Vagina (tissue), 2 donors: ENCODE measurements around the gene PARP11. TPM values are rescaled to one million over a fixed set of nuclear protein-coding genes. Genes with fewer than 3 reads are reported as not detected.
A peak's percentile ranks its signal among the peaks of the same experiment; 100 is the strongest.

Source experiments
- DNase-seq, 2 donors: peaks; one replicate each; pipeline ENCODE4 v3.0.0-alpha.2; 2017; ENCODE audit errors: extremely low spot score in 2 of 2
- H3K27ac ChIP-seq: fragments of 200-600 bp; sonication (generic); one replicate; pipeline ENCODE4 v1.5.1; 2019
- H3K27me3 ChIP-seq: fragments of 200-600 bp; sonication (generic); one replicate; pipeline ENCODE4 v1.5.1; 2019
- H3K36me3 ChIP-seq, 2 donors: fragments of 200-600 bp; sonication (generic); one replicate each; pipeline ENCODE4 v1.5.1; 2017 to 2019
- H3K4me1 ChIP-seq: fragments of 200-600 bp; sonication (generic); one replicate; pipeline ENCODE4 v1.5.1; 2019
- H3K4me3 ChIP-seq, 2 donors: fragments of 200-600 bp; sonication (generic); 1 replicate in 1 of 2; 2 replicates in 1 of 2; pipeline ENCODE4 v1.5.1; 2016 to 2019
- H3K9me3 ChIP-seq: fragments of 200-600 bp; sonication (generic); one replicate; pipeline ENCODE4 v1.5.1; 2019
- CTCF ChIP-seq, 3 experiments: fragments of 450-650 bp in 2 of 3; fragments of 200-600 bp in 1 of 3; sonication (generic) in 1 of 3; IDR thresholded peaks; one replicate each; pipeline ENCODE4 v1.5.1; 2017 to 2019; ENCODE audit warnings: antibody characterized with exemption in 3 of 3, mild to moderate bottlenecking in 2 of 3, moderate library complexity in 2 of 3
- POLR2A ChIP-seq, 2 donors: fragments of 450-650 bp; IDR thresholded peaks; one replicate each; pipeline ENCODE4 v1.6.1; 2017; ENCODE audit warnings: antibody characterized with exemption in 2 of 2, mild to moderate bottlenecking in 2 of 2, moderate library complexity in 2 of 2
- POLR2AphosphoS5 ChIP-seq, 2 donors: sonication (generic); formaldehyde crosslinking; IDR thresholded peaks; one replicate each; pipeline ENCODE4 v1.9.0; 2017; ENCODE audit warnings: antibody characterized with exemption in 2 of 2, mild to moderate bottlenecking in 2 of 2, low read depth in 1 of 2; ENCODE audit not compliant: insufficient read depth in 1 of 2
- intact Hi-C: fragments of 100-400 bp; cut with DNase I; formaldehyde crosslinking; loops from one replicate; pipeline ENCODE4 v1.15.1; 2023
- total RNA-seq: library from RNA; depleted of rRNA; stranded (reverse); fragments of >200 nt; gene quantifications from one replicate; pipeline ENCODE4 v1.2.3, GENCODE V29; 2016

PARP11 gene
- total RNA-seq, 1 donor from 2014 or later: 2.7 TPM

GRCh38 chr12:3789838-3790237 is 83.4 kb downstream of the PARP11 start:
- H3K4me1 ChIP-seq: no peaks in the 10 kb centered on the region
- no peaks in the 10 kb centered on the region for H3K9me3 ChIP-seq
- H3K36me3 ChIP-seq: no peaks in the 10 kb centered on the region
- no peak for DNase-seq
- H3K4me3 ChIP-seq: no peak overlapping the region
- no peaks in the 10 kb centered on the region for H3K27me3 ChIP-seq
- TF ChIP-seq POLR2AphosphoS5 (IDR thresholded peaks at IDR 0.05; ENCODE audit: insufficient read depth in 1 of 2, low read depth in 1 of 2) (no peak), CTCF (IDR thresholded peaks at IDR 0.05) (no peak), POLR2A (IDR thresholded peaks at IDR 0.05) (no peak)
- H3K27ac ChIP-seq: no peak overlapping the region
- intact Hi-C loops: no loop called here

- intact Hi-C loops: no loop called here
- DNase-seq: no peak
- H3K27me3 ChIP-seq: no peaks in the 10 kb centered on the region
- H3K9me3 ChIP-seq: no peaks in the 10 kb centered on the region
- H3K4me1 ChIP-seq: no peaks in the 10 kb centered on the region
- H3K36me3 ChIP-seq: no peaks in the 10 kb centered on the region
- H3K4me3 ChIP-seq: no peak overlapping the region
- H3K27ac ChIP-seq: no peak overlapping the region
- TF ChIP-seq CTCF (IDR thresholded peaks at IDR 0.05) (peak; percentile 20 to 42 (median 38)), POLR2AphosphoS5 (IDR thresholded peaks at IDR 0.05; ENCODE audit: insufficient read depth in 1 of 2, low read depth in 1 of 2) (no peak)
Observed at GRCh38 chr12:3777206-3777809, 95.9 kb downstream of the PARP11 start.

- no peaks in the 10 kb centered on the region for H3K9me3 ChIP-seq
- TF ChIP-seq POLR2AphosphoS5 (IDR thresholded peaks at IDR 0.05; ENCODE audit: insufficient read depth in 1 of 2, low read depth in 1 of 2) (no peak), CTCF (IDR thresholded peaks at IDR 0.05) (no peak), POLR2A (IDR thresholded peaks at IDR 0.05) (no peak)
- intact Hi-C loops: no loop called here
Observed at GRCh38 chr12:3775385-3776035, 97.7 kb downstream of the PARP11 start.

GRCh38 chr12:3772380-3772779 is 100.8 kb downstream of the PARP11 start:
- DNase-seq: no peak
- no peaks in the 10 kb centered on the region for H3K9me3 ChIP-seq
- no peaks in the 10 kb centered on the region for H3K27me3 ChIP-seq
- intact Hi-C loops: no loop called here
- H3K36me3 ChIP-seq: no peaks in the 10 kb centered on the region
- TF ChIP-seq POLR2A (IDR thresholded peaks at IDR 0.05): no peak
- TF ChIP-seq POLR2AphosphoS5 (IDR thresholded peaks at IDR 0.05; ENCODE audit: insufficient read depth in 1 of 2, low read depth in 1 of 2): no peak
- no peak for TF ChIP-seq CTCF (IDR thresholded peaks at IDR 0.05)
- H3K4me1 ChIP-seq: no peaks in the 10 kb centered on the region
- H3K27ac ChIP-seq: no peak overlapping the region
- no peak overlapping the region for H3K4me3 ChIP-seq

More at GRCh38 chr12:3775385-3776035, 97.7 kb downstream of the PARP11 start:
- H3K27ac ChIP-seq: no peak overlapping the region
- DNase-seq: no peak
- H3K4me3 ChIP-seq: no peak overlapping the region
- no peaks in the 10 kb centered on the region for H3K36me3 ChIP-seq
- H3K27me3 ChIP-seq: no peaks in the 10 kb centered on the region
- no peaks in the 10 kb centered on the region for H3K4me1 ChIP-seq

- no peaks in the 10 kb centered on the region for H3K9me3 ChIP-seq
- no peak overlapping the region for H3K4me3 ChIP-seq
- no peaks in the 10 kb centered on the region for H3K27me3 ChIP-seq
- H3K4me1 ChIP-seq: no peaks in the 10 kb centered on the region
- H3K27ac ChIP-seq: no peak overlapping the region
- TF ChIP-seq POLR2A (IDR thresholded peaks at IDR 0.05): no peak
- no peak for TF ChIP-seq CTCF (IDR thresholded peaks at IDR 0.05)
- no peak for TF ChIP-seq POLR2AphosphoS5 (IDR thresholded peaks at IDR 0.05; ENCODE audit: insufficient read depth in 1 of 2, low read depth in 1 of 2)
- no peaks in the 10 kb centered on the region for H3K36me3 ChIP-seq
- intact Hi-C loops: no loop called here
- no peak for DNase-seq
Observed at GRCh38 chr12:3771853-3772252, 101.3 kb downstream of the PARP11 start.
